HEK293T (cell line): Measurements from ENCODE around the gene CDK14.

Source experiments
- CTCF ChIA-PET: fragments of 350-600 bp; formaldehyde crosslinking; extraction: SDS; loops from one replicate; lab custom pipeline; 2021; ENCODE audit warnings: antibody characterized with exemption, inconsistent platforms; lab: Yijun Ruan, JAX
- POLR2A ChIA-PET: fragments of 350-600 bp; formaldehyde crosslinking; extraction: SDS; loops from one replicate; lab custom pipeline; 2020; ENCODE audit warnings: antibody characterized with exemption, inconsistent platforms; lab: Yijun Ruan, JAX
- DNase-seq: peaks from one replicate; pipeline ENCODE4 v3.0.0; 2012; ENCODE audit warnings: mixed read lengths; ENCODE audit errors: extremely low spot score
- ARNT ChIP-seq: fragments of 450-650 bp; IDR thresholded peaks from 2 replicates; pipeline ENCODE4 v1.6.1; 2017; ENCODE audit warnings: mild to moderate bottlenecking
- BHLHE40 ChIP-seq: fragments of 450-650 bp; IDR thresholded peaks from 2 replicates; pipeline ENCODE4 v1.6.1; 2016; ENCODE audit warnings: mild to moderate bottlenecking, moderate library complexity, borderline replicate concordance
- CTBP1 ChIP-seq: fragments of 450-650 bp; IDR thresholded peaks from 2 replicates; pipeline ENCODE4 v1.6.1; 2016; ENCODE audit warnings: borderline replicate concordance
- ELF4 ChIP-seq: fragments of 450-650 bp; IDR thresholded peaks from 2 replicates; pipeline ENCODE4 v1.6.1; 2017; ENCODE audit warnings: antibody characterized with exemption
- FOXA1 ChIP-seq: fragments of 450-650 bp; IDR thresholded peaks from 2 replicates; pipeline ENCODE4 v1.6.1; 2016; ENCODE audit warnings: mild to moderate bottlenecking
- FOXK2 ChIP-seq: fragments of 450-650 bp; IDR thresholded peaks from 2 replicates; pipeline ENCODE4 v1.6.1; 2016; ENCODE audit warnings: mild to moderate bottlenecking
- FOXM1 ChIP-seq: fragments of 450-650 bp; IDR thresholded peaks from 2 replicates; pipeline ENCODE4 v1.6.1; 2017; ENCODE audit warnings: mild to moderate bottlenecking, borderline replicate concordance
- HDGF ChIP-seq: fragments of 450-650 bp; IDR thresholded peaks from 2 replicates; pipeline ENCODE4 v1.6.1; 2017; ENCODE audit warnings: antibody characterized with exemption, borderline replicate concordance
- L3MBTL2 ChIP-seq: fragments of 450-650 bp; conservative IDR thresholded peaks from 2 replicates; pipeline ENCODE4 v1.6.1; 2016; ENCODE audit warnings: mild to moderate bottlenecking
- LEF1 ChIP-seq: fragments of 450-650 bp; IDR thresholded peaks from 2 replicates; pipeline ENCODE4 v1.6.1; 2017; ENCODE audit warnings: mild to moderate bottlenecking, borderline replicate concordance
- NFRKB ChIP-seq: fragments of 450-650 bp; IDR thresholded peaks from 2 replicates; pipeline ENCODE4 v1.6.1; 2016; ENCODE audit warnings: mild to moderate bottlenecking, moderate library complexity
- SP1 ChIP-seq: fragments of 450-650 bp; IDR thresholded peaks from 2 replicates; pipeline ENCODE4 v1.6.1; 2017
- SUZ12 ChIP-seq: fragments of 450-650 bp; IDR thresholded peaks from 2 replicates; pipeline ENCODE4 v1.6.1; 2016; ENCODE audit warnings: mild to moderate bottlenecking
- TARDBP ChIP-seq: fragments of 450-650 bp; IDR thresholded peaks from 2 replicates; pipeline ENCODE4 v1.6.1; 2016
- ZNF384 ChIP-seq: fragments of 450-650 bp; IDR thresholded peaks from 2 replicates; pipeline ENCODE4 v1.6.1; 2016
- TF ChIP-seq, protein P1 (sequence below): fragments of 450-650 bp; IDR thresholded peaks from 2 replicates; pipeline ENCODE4 v1.6.1; 2016

The CDK14 gene

DNA sequence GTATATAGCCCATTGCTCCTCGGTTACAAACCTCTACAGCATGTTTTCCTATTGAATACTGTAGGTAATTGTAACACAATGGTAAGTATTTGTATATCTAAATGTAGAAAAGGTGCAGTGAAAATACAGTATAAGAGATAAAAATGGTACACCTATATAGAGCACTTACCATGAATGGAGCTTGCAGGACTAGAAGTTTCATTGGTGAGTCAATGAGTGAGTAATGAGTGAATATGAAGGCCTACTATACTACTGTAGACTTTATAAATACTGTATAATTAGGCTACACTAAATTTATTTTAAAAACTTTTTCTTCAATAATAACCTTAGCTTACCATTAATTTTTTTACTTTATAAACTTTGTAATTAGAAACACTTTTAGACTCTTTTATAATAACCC lies 239.7 kb downstream of the CDK14 start:
- CTCF ChIA-PET = no interaction called here
- no peak for DNase-seq
- POLR2A ChIA-PET = no interaction called here
- no peak for TF ChIP-seq LEF1
- TF ChIP-seq CTBP1 = no peak
- TF ChIP-seq ARNT = no peak

DNA sequence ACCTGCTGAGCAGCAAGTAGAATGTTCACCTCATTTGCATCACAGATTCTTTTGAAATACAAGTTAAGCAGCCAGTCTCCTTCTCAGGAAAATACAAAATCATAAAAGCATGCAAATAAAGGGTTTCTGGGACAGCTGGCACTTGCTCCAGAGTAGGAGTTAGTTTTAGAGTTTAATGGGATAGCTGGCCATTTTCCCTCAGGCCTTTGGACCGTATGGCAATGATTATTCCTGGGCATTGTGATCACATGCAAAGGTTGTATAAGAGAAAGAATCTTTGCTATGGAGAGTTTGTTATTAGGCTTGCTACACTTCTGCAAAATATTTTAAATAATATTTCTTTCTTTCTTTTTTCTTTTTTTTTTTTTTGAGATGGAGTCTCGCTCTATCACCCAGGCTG lies 240.8 kb downstream of the CDK14 start:
- POLR2A ChIA-PET = no interaction called here
- TF ChIP-seq ELF4 (no peak), SP1 (no peak)
- CTCF ChIA-PET = no interaction called here
- no peak for DNase-seq

DNA sequence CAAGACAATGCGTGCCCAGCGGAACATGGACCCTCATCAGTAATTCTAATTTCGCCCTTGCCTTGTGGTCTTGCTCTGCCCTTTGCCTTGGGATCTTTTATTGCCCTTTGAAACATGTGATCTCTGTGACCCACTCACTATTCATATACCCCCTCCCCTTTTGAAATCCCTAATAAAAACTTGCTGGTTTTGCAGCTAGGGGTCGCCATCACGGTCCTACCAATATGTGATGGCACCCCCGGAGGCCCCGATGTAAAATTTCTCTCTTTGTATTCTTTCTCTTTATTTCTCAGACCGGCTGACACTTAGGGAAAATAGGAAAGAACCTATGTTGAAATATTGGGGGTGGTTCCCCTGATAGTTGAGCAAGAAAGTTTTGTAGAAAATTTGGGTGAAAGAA lies 242.7 kb downstream of the CDK14 start:
- CTCF ChIA-PET = no interaction called here
- POLR2A ChIA-PET = no interaction called here
- no peak for TF ChIP-seq SP1
- no peak for TF ChIP-seq TARDBP
- TF ChIP-seq HDGF = no peak
- TF ChIP-seq, protein P1, sequence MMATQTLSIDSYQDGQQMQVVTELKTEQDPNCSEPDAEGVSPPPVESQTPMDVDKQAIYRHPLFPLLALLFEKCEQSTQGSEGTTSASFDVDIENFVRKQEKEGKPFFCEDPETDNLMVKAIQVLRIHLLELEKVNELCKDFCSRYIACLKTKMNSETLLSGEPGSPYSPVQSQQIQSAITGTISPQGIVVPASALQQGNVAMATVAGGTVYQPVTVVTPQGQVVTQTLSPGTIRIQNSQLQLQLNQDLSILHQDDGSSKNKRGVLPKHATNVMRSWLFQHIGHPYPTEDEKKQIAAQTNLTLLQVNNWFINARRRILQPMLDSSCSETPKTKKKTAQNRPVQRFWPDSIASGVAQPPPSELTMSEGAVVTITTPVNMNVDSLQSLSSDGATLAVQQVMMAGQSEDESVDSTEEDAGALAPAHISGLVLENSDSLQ = no peak
- TF ChIP-seq NFRKB = no peak
- no peak for TF ChIP-seq FOXK2
- no peak for TF ChIP-seq BHLHE40
- TF ChIP-seq CTBP1 = no peak
- no peak for TF ChIP-seq L3MBTL2
- TF ChIP-seq ELF4 = no peak
- TF ChIP-seq ZNF384 = no peak
- no peak for TF ChIP-seq FOXA1
- no peak for TF ChIP-seq FOXM1
- TF ChIP-seq SUZ12 = no peak
- TF ChIP-seq LEF1 = no peak
- no peak for TF ChIP-seq ARNT
- no peak for DNase-seq

DNA sequence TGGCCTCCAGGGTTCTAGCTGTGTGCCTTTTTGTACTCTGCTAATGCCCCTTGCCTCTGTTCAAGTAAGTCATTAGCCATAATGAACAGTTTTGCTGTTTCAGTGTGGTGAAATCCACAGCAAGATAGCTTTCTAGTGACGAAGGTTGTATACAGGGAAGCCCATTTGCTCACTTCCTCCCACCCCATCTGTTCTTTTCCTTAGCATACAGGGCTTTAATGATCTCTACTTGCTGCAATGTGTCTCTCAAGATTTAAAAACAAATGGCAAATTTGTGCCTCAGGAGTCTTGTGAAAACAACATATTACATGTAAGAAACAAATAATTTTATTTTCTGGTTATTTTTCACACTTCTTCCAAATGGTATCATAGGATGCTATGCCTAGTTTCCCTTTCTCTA lies 243.2 kb downstream of the CDK14 start:
- CTCF ChIA-PET = no interaction called here
- DNase-seq = no peak
- no peak for TF ChIP-seq FOXA1
- TF ChIP-seq SUZ12 = no peak
- no peak for TF ChIP-seq NFRKB
- no peak for TF ChIP-seq HDGF
- no peak for TF ChIP-seq L3MBTL2
- TF ChIP-seq FOXK2 = no peak
- no peak for TF ChIP-seq SP1
- no peak for TF ChIP-seq ARNT
- TF ChIP-seq ZNF384 = no peak
- TF ChIP-seq TARDBP = no peak
- TF ChIP-seq, protein P1 = no peak
- no peak for TF ChIP-seq BHLHE40
- no peak for TF ChIP-seq FOXM1
- no peak for TF ChIP-seq LEF1
- TF ChIP-seq CTBP1 = no peak
- TF ChIP-seq ELF4 = no peak
- POLR2A ChIA-PET = no interaction called here

GRCh38 chr7:90839727-90840291 lies 243.7 kb downstream of the CDK14 start:
- ChIA-PET CTCF (no interaction called here), POLR2A (no interaction called here)
- DNase-seq = no peak
- no peak for TF ChIP-seq TARDBP
- TF ChIP-seq FOXK2 = no peak
- no peak for TF ChIP-seq ELF4
- no peak for TF ChIP-seq BHLHE40
- no peak for TF ChIP-seq HDGF
- TF ChIP-seq ZNF384 = no peak
- TF ChIP-seq FOXM1 = no peak
- TF ChIP-seq CTBP1 = no peak
- TF ChIP-seq SP1 = no peak
- TF ChIP-seq L3MBTL2 = no peak
- no peak for TF ChIP-seq FOXA1
- no peak for TF ChIP-seq ARNT
- TF ChIP-seq NFRKB = no peak
- no peak for TF ChIP-seq SUZ12
- TF ChIP-seq LEF1 = no peak
- TF ChIP-seq, protein P1 = no peak

- no peak for TF ChIP-seq BHLHE40
- TF ChIP-seq ZNF384 = no peak
- no peak for TF ChIP-seq ARNT
- DNase-seq = no peak
- ChIA-PET CTCF (no interaction called here), POLR2A (no interaction called here)
Measured at GRCh38 chr7:90841759-90842429, 245.8 kb downstream of the CDK14 start.
